Mammary microvascular endothelial cell (primary cell): Measurements from ENCODE around the gene MTRF1. TPM values are rescaled to one million over a fixed set of nuclear protein-coding genes. Genes with fewer than 3 reads are reported as not detected.

Source experiments
- total RNA-seq: library from RNA; depleted of rRNA; stranded (reverse); fragments of >200 nt; gene quantifications from 2 replicates; pipeline ENCODE4 v1.2.3, GENCODE V29; 2015

Gene MTRF1, protein sequence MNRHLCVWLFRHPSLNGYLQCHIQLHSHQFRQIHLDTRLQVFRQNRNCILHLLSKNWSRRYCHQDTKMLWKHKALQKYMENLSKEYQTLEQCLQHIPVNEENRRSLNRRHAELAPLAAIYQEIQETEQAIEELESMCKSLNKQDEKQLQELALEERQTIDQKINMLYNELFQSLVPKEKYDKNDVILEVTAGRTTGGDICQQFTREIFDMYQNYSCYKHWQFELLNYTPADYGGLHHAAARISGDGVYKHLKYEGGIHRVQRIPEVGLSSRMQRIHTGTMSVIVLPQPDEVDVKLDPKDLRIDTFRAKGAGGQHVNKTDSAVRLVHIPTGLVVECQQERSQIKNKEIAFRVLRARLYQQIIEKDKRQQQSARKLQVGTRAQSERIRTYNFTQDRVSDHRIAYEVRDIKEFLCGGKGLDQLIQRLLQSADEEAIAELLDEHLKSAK
- 6.6 and 7.0 TPM in 2 replicates for total RNA-seq

GRCh38 chr13:41263261-41263971, at the start of gene MTRF1:
Gene MTRF1, minus strand, starts transcription at chr13:41263576. Its CDS starts 2,669 bp downstream, at chr13:41260907.

GRCh38 chr13:41310963-41311405, 47.6 kb upstream of the MTRF1 start, which contains the start of gene NAA16:
Gene NAA16, plus strand, starts transcription at chr13:41311267. Its CDS starts 262 bp downstream, at chr13:41311529.

DNA sequence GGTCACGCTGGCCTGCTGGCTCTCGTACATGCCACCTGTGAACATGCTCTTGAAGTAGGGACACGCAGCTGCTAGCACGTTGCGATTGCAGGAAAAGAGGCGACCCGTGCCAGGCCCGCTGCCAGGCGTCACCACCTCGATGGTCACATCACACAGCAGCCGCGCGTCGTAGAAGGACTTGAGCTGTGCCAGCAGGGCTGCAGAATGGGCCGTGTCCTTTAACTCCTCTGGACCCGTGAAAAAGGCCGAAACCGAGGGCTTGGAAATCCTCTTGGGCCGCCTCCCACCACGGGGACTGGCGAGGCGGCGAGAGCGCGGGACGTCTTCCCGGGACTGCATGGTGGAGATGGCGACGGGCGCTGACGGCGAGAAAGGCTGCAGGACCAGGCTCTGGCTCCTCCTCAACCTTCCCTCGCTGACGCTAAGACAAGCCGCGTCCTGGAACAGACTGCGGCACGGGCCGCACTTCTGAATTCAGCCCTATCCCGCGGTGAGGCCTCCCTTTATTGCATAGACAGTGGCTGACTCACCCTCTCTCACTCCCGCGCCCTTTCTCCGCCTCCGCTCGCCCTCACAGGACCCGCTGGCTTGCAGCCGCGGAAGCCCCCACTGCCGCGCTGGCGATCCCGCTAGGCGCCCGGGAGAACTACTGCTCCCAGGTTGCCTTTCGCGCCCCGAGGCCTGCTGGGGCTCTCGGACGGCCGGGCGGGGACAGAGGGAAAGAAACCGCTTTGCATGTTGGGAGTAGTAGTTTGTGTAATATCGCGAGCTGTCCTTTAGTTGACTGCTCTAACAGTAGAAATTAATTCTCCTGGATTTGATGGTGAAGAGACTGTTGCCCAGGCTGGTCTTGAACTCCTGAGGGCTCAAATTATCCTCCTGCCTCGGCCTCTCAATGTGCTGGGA, 69.2 kb downstream of the MTRF1 start, which contains the start of gene KBTBD7:
Gene KBTBD7, minus strand, starts transcription at position 651 of the 906 bp plus-strand sequence. Its CDS starts 312 bp downstream, at position 339.

Other genes starting within 250 kb of the MTRF1 start
- 44.6 and 49.8 TPM in 2 replicates for gene ELF1, start 244.3 kb downstream of the MTRF1 start, total RNA-seq
- gene WBP4, start 202.1 kb downstream of the MTRF1 start, total RNA-seq, result 13.7 and 13.9 TPM in 2 replicates
- 6.0 and 6.6 TPM in 2 replicates for gene KBTBD6, start 130.8 kb downstream of the MTRF1 start, total RNA-seq
- 2.3 and 3.6 TPM in 2 replicates for gene KBTBD7, start 69.0 kb downstream of the MTRF1 start, total RNA-seq
- 4.7 and 4.9 TPM in 2 replicates for gene NAA16, start 47.7 kb upstream of the MTRF1 start, total RNA-seq
- gene RGCC, start 194.0 kb upstream of the MTRF1 start, total RNA-seq, result 217 and 221 TPM in 2 replicates